BLaER1 treated with 17β-estradiol and CSF1 and Interleukin-3, amounts not matched to agents 10 nM and 100 nM (cell line): ENCODE measurements around the gene DPYD.

Experiments used
- H3K27ac ChIP-seq, 11 experiments: shearing (Covaris generic); formaldehyde crosslinking; 2 replicates each; pipeline ENCODE4 v1.8.1; 2022
- H3K27me3 ChIP-seq, 11 experiments: shearing (Covaris generic); formaldehyde crosslinking; 2 replicates each; pipeline ENCODE4 v1.8.1; 2022
- H3K36me3 ChIP-seq, 11 experiments: shearing (Covaris generic); formaldehyde crosslinking; 2 replicates each; pipeline ENCODE4 v1.8.1; 2022
- H3K4me1 ChIP-seq, 10 experiments: shearing (Covaris generic); formaldehyde crosslinking; 2 replicates each; pipeline ENCODE4 v1.8.1; 2022
- H3K4me2 ChIP-seq, 11 experiments: shearing (Covaris generic); formaldehyde crosslinking; 2 replicates each; pipeline ENCODE4 v1.8.1; 2022
- H3K4me3 ChIP-seq, 10 experiments: shearing (Covaris generic); formaldehyde crosslinking; 2 replicates each; pipeline ENCODE4 v1.8.1; 2022
- H3K9ac ChIP-seq, 11 experiments: shearing (Covaris generic); formaldehyde crosslinking; 2 replicates each; pipeline ENCODE4 v1.8.1; 2022
- H3K9me3 ChIP-seq, 11 experiments: shearing (Covaris generic); formaldehyde crosslinking; replicated peaks in 1 of 11; 2 replicates each; pipeline ENCODE4 v1.8.1; 2022
- H4K20me1 ChIP-seq, 11 experiments: shearing (Covaris generic); formaldehyde crosslinking; 2 replicates each; pipeline ENCODE4 v1.8.1; 2022
- Cebpa-rat ChIP-seq, 11 experiments: shearing (Covaris generic); IDR thresholded peaks; 2 replicates each; pipeline ENCODE4 v1.8.1; 2022

Gene DPYD

GRCh38 chr1:97140611-97141010 lies 780.2 kb downstream of the DPYD start:
- TF ChIP-seq Cebpa-rat (IDR thresholded peaks at IDR 0.05) = no peak
- no peak overlapping the region for H3K4me2 ChIP-seq
- peaks cover 0 to 24% (median 0%) of the 10 kb centered on the region in 11 experiments; a peak in 2 of 22 replicates for H3K36me3 ChIP-seq
- H3K27ac ChIP-seq = no peak overlapping the region
- peaks cover 8 to 15% (median 11%) of the 10 kb centered on the region in 10 experiments; a peak in 18 of 20 replicates for H3K4me1 ChIP-seq
- H3K9ac ChIP-seq = no peak overlapping the region
- no peaks in the 10 kb centered on the region for H4K20me1 ChIP-seq
- no peak overlapping the region for H3K4me3 ChIP-seq
- no peaks in the 10 kb centered on the region for H3K27me3 ChIP-seq
- no peaks in the 10 kb centered on the region for H3K9me3 ChIP-seq

DNA sequence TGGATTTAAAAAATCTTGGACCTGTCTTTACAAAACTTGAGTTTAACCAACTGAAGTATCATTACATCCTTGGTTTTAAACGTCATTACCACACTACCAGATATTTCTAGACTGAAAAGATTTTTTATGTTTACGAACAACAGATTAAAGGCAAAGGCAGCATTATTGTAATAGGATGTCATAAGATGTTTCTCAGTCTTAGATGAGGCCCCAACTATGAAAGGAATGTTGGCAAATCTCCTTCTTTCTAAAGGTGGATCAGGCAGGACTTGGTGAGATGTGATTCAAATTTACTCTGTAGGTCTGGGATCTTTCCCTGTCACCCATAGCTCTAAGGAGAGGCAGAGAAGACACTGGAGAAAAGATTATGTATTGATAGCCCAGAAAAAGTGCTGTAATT lies 781.3 kb downstream of the DPYD start:
- Histone ChIP-seq H3K27me3 (no peaks in the 10 kb centered on the region), H3K27ac (no peak overlapping the region), H3K4me1 (peaks cover 8 to 15% (median 11%) of the 10 kb centered on the region in 10 experiments; a peak in 18 of 20 replicates), H3K4me2 (no peak overlapping the region), H3K4me3 (no peak overlapping the region), H4K20me1 (no peaks in the 10 kb centered on the region), H3K36me3 (peaks cover 0 to 14% (median 0%) of the 10 kb centered on the region in 11 experiments; a peak in 2 of 22 replicates), H3K9me3 (no peaks in the 10 kb centered on the region), H3K9ac (no peak overlapping the region)
- TF ChIP-seq Cebpa-rat (IDR thresholded peaks at IDR 0.05) = no peak

DNA sequence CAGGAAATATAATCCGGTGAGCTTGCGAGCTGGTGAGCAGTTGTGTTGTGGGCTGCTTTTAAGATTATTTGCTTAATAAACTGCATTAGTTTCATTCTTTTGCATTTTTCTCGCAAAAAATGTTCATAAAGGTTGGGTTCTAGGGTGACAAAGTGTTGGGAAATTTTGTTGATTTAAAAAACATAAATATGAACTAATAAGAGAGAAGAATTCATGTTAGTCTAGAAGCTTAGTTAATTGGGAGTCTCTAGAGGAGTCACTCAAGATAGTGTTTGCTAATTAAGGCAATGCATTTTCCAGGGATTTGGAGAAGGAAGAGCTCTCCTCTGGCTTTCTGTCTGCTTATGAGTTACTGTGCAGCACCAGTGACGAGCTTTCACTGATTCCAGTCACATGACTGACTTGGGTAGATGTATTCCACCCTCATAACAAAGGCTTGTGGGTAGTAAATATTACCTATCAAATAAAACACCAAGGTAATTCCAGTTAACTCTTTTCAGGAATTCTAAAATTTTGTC lies 782.3 kb downstream of the DPYD start:
- Histone ChIP-seq H3K4me2 (peak overlapping the region; percentile 4 to 65 (median 54); a peak in 20 of 22 replicates), H3K4me3 (no peak overlapping the region), H4K20me1 (no peaks in the 10 kb centered on the region), H3K27me3 (no peaks in the 10 kb centered on the region), H3K4me1 (peaks cover 8 to 15% (median 11%) of the 10 kb centered on the region in 10 experiments; a peak in 18 of 20 replicates), H3K36me3 (peaks cover 0 to 14% (median 0%) of the 10 kb centered on the region in 11 experiments; a peak in 2 of 22 replicates), H3K9me3 (no peaks in the 10 kb centered on the region), H3K9ac (no peak overlapping the region), H3K27ac (peak overlapping the region in 7 of 11 experiments; percentile 18 to 53 (median 33); a peak in 10 of 22 replicates)
- no peak for TF ChIP-seq Cebpa-rat (IDR thresholded peaks at IDR 0.05)

DNA sequence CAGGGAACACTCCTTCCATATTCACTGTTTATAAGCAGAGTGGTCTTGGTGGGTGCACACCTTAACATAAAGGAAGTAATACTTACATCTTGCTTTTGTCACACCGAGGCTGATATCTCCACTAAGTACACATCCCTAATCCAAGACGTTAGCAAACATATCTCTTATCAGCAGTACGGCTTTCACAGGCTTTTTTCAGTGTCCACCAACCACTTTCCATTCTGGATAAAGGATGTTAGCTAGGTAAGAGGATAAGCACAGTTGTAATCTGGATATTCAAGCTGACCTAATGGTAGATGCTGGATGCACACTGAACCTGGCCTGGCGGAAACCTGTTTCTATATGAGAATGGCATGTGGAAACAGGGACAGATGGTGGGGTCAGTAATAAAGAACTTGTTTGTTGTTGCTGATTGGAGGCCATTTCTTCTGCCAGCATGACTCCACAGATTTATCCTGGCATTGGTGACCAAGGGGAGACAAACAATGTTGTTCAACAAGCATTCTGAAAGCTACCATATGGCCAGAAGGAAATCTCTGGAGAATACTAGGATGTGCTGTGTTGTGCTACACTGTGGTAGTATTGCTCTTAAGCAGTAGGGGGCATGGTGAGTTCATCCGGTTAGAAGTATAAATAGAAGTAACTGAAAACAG lies 782.8 kb downstream of the DPYD start:
- H3K27ac ChIP-seq = peak overlapping the region in 7 of 11 experiments; percentile 18 to 53 (median 33); a peak in 9 of 22 replicates
- no peaks in the 10 kb centered on the region for H3K9me3 ChIP-seq
- no peaks in the 10 kb centered on the region for H3K27me3 ChIP-seq
- H3K9ac ChIP-seq = no peak overlapping the region
- no peak for TF ChIP-seq Cebpa-rat (IDR thresholded peaks at IDR 0.05)
- peak overlapping the region in 10 of 11 experiments; percentile 4 to 65 (median 54); a peak in 17 of 22 replicates for H3K4me2 ChIP-seq
- H3K4me1 ChIP-seq = peaks cover 8 to 15% (median 11%) of the 10 kb centered on the region in 10 experiments; a peak in 18 of 20 replicates
- peaks cover 0 to 14% (median 0%) of the 10 kb centered on the region in 11 experiments; a peak in 2 of 22 replicates for H3K36me3 ChIP-seq
- H3K4me3 ChIP-seq = no peak overlapping the region
- H4K20me1 ChIP-seq = no peaks in the 10 kb centered on the region

DNA sequence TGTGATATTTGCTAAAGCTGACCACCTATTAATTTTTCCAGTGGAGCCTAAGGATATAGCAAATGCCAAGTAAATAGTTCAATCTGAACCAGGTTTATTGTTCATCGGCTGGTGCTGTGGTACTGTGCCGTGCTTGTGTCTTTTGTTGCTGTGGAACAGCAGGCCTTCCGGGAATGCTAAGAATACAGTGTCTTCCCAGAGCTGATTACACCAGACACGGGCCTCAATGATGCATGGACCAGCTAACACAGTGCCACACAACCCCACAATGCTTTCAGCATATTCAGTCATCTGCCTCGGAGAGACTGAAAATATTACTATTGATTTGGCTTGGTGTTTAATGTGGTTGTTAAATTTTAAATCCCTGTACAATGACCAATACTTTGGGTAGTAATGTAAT lies 783.8 kb downstream of the DPYD start:
- H3K27me3 ChIP-seq = no peaks in the 10 kb centered on the region
- no peak overlapping the region for H3K4me2 ChIP-seq
- no peak overlapping the region for H3K9ac ChIP-seq
- H4K20me1 ChIP-seq = no peaks in the 10 kb centered on the region
- H3K4me1 ChIP-seq = peaks cover 8 to 15% (median 11%) of the 10 kb centered on the region in 10 experiments; a peak in 18 of 20 replicates
- H3K9me3 ChIP-seq = no peaks in the 10 kb centered on the region
- H3K27ac ChIP-seq = no peak overlapping the region
- H3K36me3 ChIP-seq = peaks cover 0 to 14% (median 0%) of the 10 kb centered on the region in 11 experiments; a peak in 2 of 22 replicates
- H3K4me3 ChIP-seq = no peak overlapping the region
- TF ChIP-seq Cebpa-rat (IDR thresholded peaks at IDR 0.05) = no peak

GRCh38 chr1:97135972-97136371 lies 784.9 kb downstream of the DPYD start:
- no peak for TF ChIP-seq Cebpa-rat (IDR thresholded peaks at IDR 0.05)
- no peak overlapping the region for H3K4me3 ChIP-seq

GRCh38 chr1:97128426-97128825 lies 792.4 kb downstream of the DPYD start:
- TF ChIP-seq Cebpa-rat (IDR thresholded peaks at IDR 0.05) = no peak
- no peak overlapping the region for H3K4me2 ChIP-seq
- no peaks in the 10 kb centered on the region for H3K9me3 ChIP-seq
- H3K4me3 ChIP-seq = no peak overlapping the region
- peaks cover 0 to 21% (median 0%) of the 10 kb centered on the region in 11 experiments; a peak in 3 of 22 replicates for H3K36me3 ChIP-seq
- H3K9ac ChIP-seq = no peak overlapping the region
- no peaks in the 10 kb centered on the region for H4K20me1 ChIP-seq
- H3K27me3 ChIP-seq = no peaks in the 10 kb centered on the region
- no peaks in the 10 kb centered on the region for H3K4me1 ChIP-seq
- no peak overlapping the region for H3K27ac ChIP-seq

More at GRCh38 chr1:97135972-97136371, 784.9 kb downstream of the DPYD start:
- Histone ChIP-seq H3K4me2 (no peak overlapping the region), H3K27ac (no peak overlapping the region), H3K27me3 (no peaks in the 10 kb centered on the region), H3K9ac (no peak overlapping the region), H4K20me1 (no peaks in the 10 kb centered on the region), H3K9me3 (no peaks in the 10 kb centered on the region), H3K4me1 (peaks cover 8 to 15% (median 11%) of the 10 kb centered on the region in 10 experiments; a peak in 18 of 20 replicates), H3K36me3 (peaks cover 0 to 23% (median 0%) of the 10 kb centered on the region in 11 experiments; a peak in 3 of 22 replicates)

DNA sequence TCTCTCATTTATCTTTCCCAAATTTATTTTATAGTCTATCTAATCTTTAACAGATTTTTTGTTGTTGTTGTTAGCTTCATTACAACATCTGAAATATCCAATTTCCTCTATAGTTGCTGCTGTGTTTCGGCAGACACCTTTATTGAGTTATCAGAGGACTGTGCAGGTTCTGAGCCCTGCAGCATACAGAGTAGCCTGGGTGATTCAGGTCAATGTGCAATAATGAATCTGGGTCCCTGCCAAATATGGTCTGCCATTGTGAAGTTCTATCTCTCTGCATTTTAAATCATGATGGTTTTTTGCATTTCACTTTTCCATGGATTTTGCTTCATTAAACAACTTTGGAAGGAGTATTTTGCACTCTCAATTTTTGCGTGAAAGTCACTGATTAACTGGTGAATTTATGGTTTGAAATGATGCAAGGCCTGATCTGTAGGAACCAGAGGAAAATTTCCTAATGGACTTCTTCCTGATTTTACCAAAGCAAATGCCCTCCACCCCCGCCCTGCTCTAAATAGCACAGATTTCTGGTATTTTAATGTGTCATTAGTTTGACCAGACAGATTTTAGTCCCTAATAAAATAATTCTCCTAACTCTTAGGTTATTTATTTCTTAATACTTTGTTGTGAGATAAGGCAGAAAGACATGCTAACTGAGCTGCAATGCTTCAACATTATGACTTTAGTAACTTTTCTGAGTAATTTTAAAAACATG lies 797.0 kb downstream of the DPYD start:
- no peak for TF ChIP-seq Cebpa-rat (IDR thresholded peaks at IDR 0.05)
- H4K20me1 ChIP-seq = no peaks in the 10 kb centered on the region; a peak in 1 of 22 replicates
- no peaks in the 10 kb centered on the region for H3K4me1 ChIP-seq
- H3K27me3 ChIP-seq = no peaks in the 10 kb centered on the region
- no peak overlapping the region for H3K9ac ChIP-seq
- no peaks in the 10 kb centered on the region for H3K9me3 ChIP-seq
- no peak overlapping the region for H3K4me3 ChIP-seq
- no peak overlapping the region for H3K4me2 ChIP-seq
- no peak overlapping the region for H3K27ac ChIP-seq
- H3K36me3 ChIP-seq = peaks cover 0 to 21% (median 0%) of the 10 kb centered on the region in 11 experiments; a peak in 3 of 22 replicates

DNA sequence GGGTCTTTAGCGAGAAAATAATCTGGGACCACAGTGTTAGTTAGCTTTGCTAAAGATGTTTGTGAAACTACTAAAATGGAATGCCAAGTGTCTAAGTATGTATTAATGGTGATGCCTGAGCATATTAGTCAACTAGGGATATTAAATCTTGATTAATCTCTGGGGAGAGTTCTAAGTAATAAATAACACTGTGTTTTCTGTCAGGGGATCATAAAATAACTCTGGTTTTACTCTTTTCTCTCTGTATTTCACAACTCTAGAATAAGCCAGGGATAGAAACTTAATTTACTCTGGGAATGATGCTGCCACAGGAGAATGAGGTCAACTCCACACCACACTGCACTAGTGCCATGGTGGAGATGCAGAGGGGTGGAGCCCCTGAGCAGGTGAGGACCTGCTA lies 800.0 kb downstream of the DPYD start:
- Histone ChIP-seq H3K4me1 (no peaks in the 10 kb centered on the region), H3K36me3 (peaks cover 0 to 22% (median 0%) of the 10 kb centered on the region in 11 experiments; a peak in 3 of 22 replicates), H3K27me3 (no peaks in the 10 kb centered on the region), H3K9me3 (no peaks in the 10 kb centered on the region), H3K9ac (no peak overlapping the region), H3K27ac (no peak overlapping the region), H3K4me3 (no peak overlapping the region), H4K20me1 (no peaks in the 10 kb centered on the region; a peak in 1 of 22 replicates), H3K4me2 (no peak overlapping the region)
- no peak for TF ChIP-seq Cebpa-rat (IDR thresholded peaks at IDR 0.05)
